PC-3 (cell line): ENCODE data around the gene NOTCH1.

Experiments
- EZH2 ChIP-seq: fragments of 300-600 bp; sonication (generic); IDR thresholded peaks from one replicate; pipeline ENCODE4 v1.6.1; 2017; ENCODE audit warnings: antibody characterized with exemption, mild to moderate bottlenecking, low read length; ENCODE audit not compliant: unreplicated experiment
- TF ChIP-seq, protein P1 (sequence below): fragments of 300-600 bp; sonication (generic); conservative IDR thresholded peaks from 2 replicates; pipeline ENCODE4 v1.5.1; 2017; ENCODE audit warnings: antibody characterized with exemption, low read depth, mild to moderate bottlenecking, low read length

DNA sequence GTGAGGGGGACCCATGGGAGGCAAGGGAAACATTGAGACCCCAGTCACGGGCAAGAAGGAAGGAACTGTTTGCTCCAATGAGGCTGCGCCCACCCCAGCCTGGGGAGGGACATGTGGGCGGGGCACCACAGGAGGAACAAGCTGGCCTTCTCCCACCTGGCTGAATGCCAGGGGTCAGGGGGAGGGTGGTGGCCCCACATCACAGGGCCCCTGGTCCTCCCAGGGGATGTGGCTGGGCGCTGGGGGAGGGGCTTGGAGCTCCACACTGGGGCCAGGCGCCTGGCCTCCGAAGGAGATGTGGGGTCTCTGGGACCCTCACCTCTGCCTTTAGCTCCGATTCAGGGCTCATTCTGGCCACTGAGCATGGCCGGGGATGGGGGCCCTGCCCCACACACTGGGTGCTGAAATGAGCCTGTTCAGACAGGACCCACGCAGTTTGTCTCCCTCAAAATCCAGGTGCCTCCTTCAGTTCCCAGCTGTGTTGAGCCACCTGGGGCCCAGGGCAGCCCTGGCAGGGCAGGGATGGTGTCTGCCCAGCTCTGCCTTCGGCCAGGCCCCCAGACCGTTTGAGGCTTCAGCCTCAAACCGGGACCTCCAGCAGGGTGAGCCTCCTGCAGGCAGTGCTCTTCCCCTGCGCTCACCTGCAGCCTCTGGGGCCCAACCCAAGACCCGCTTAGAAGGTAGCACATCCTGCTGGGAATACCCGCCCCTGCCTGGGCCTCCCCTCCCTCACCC lies 33.2 kb upstream of the NOTCH1 start:
- TF ChIP-seq, protein P1, sequence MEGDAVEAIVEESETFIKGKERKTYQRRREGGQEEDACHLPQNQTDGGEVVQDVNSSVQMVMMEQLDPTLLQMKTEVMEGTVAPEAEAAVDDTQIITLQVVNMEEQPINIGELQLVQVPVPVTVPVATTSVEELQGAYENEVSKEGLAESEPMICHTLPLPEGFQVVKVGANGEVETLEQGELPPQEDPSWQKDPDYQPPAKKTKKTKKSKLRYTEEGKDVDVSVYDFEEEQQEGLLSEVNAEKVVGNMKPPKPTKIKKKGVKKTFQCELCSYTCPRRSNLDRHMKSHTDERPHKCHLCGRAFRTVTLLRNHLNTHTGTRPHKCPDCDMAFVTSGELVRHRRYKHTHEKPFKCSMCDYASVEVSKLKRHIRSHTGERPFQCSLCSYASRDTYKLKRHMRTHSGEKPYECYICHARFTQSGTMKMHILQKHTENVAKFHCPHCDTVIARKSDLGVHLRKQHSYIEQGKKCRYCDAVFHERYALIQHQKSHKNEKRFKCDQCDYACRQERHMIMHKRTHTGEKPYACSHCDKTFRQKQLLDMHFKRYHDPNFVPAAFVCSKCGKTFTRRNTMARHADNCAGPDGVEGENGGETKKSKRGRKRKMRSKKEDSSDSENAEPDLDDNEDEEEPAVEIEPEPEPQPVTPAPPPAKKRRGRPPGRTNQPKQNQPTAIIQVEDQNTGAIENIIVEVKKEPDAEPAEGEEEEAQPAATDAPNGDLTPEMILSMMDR = no peak
- no peak for TF ChIP-seq EZH2
